CD4-positive, alpha-beta T cell (primary cell): ENCODE data around the gene GRIN1. TPM values are rescaled to one million over a fixed set of nuclear protein-coding genes. Genes with fewer than 3 reads are reported as not detected.
A peak's percentile ranks its signal among the peaks of the same experiment; 100 is the strongest.

Experiments
- ATAC-seq: fragments of 200-7000 bp; cut with Tn5 transposase; one replicate; pipeline ENCODE4 v1.10.0; 2022; ENCODE audit warnings: mild to moderate bottlenecking; ENCODE audit not compliant: poor library complexity
- CTCF ChIA-PET: fragments of 350-600 bp; sonication (Branson Sonifier 250); formaldehyde crosslinking; loops from one replicate; lab custom pipeline; 2021; ENCODE audit warnings: antibody characterized with exemption, inconsistent platforms; lab: Charles Lee
- POLR2A ChIA-PET: fragments of 350-600 bp; sonication (Branson Sonifier 250); formaldehyde crosslinking; loops from one replicate; lab custom pipeline; 2021; ENCODE audit warnings: antibody characterized with exemption, inconsistent platforms; lab: Charles Lee
- DNase-seq, 14 experiments: peaks; one replicate each; pipeline ENCODE4 v3.0.0-alpha.2; 2013 to 2020; ENCODE audit warnings: mixed read lengths in 2 of 14
- H3K27ac ChIP-seq, 2 donors: one replicate each; pipeline versions ENCODE4 v1.5.1 to v1.7.0; 2013; ENCODE audit warnings: low read length in 2 of 2, low read depth in 1 of 2, mild to moderate bottlenecking in 1 of 2
- H3K27me3 ChIP-seq, 2 experiments: 1 replicate in 1 of 2; 2 replicates in 1 of 2; pipeline versions ENCODE4 v1.6.1 to v1.7.0; 2013; ENCODE audit warnings: low read length in 2 of 2, control low read depth in 1 of 2, mild to moderate bottlenecking in 1 of 2, moderate library complexity in 1 of 2; ENCODE audit not compliant: insufficient read depth in 2 of 2, control insufficient read depth in 1 of 2
- H3K36me3 ChIP-seq: one replicate; pipeline ENCODE4 v1.6.1; 2013; ENCODE audit warnings: low read length, control low read depth; ENCODE audit not compliant: insufficient read depth
- H3K4me1 ChIP-seq: one replicate; pipeline ENCODE4 v1.6.1; 2013; ENCODE audit warnings: low read length, control low read depth; ENCODE audit not compliant: insufficient read depth
- H3K4me3 ChIP-seq: one replicate; pipeline ENCODE4 v1.5.1; 2013; ENCODE audit warnings: mild to moderate bottlenecking, low read length, moderate library complexity
- H3K9me3 ChIP-seq, 2 experiments: 1 replicate in 1 of 2; 2 replicates in 1 of 2; pipeline versions ENCODE4 v1.6.1 to v1.7.0; 2013; ENCODE audit warnings: low read length in 2 of 2, mild to moderate bottlenecking in 2 of 2, control low read depth in 1 of 2, moderate library complexity in 1 of 2; ENCODE audit not compliant: control insufficient read depth in 1 of 2, insufficient read depth in 1 of 2
- H3K27ac Mint-ChIP-seq: one replicate; pipeline ENCODE4 v1.8.0; 2020; ENCODE audit warnings: mixed read lengths
- H3K27me3 Mint-ChIP-seq: one replicate; pipeline ENCODE4 v1.8.0; 2021; ENCODE audit warnings: mixed read lengths
- H3K36me3 Mint-ChIP-seq: one replicate; pipeline ENCODE4 v1.8.0; 2021; ENCODE audit warnings: low read depth, mixed read lengths
- H3K4me1 Mint-ChIP-seq: one replicate; pipeline ENCODE4 v1.8.0; 2021; ENCODE audit warnings: low read depth, mixed read lengths
- H3K4me3 Mint-ChIP-seq: one replicate; pipeline ENCODE4 v1.8.0; 2020; ENCODE audit warnings: mild to moderate bottlenecking, mixed read lengths
- H3K9me3 Mint-ChIP-seq: one replicate; pipeline ENCODE4 v1.8.0; 2020; ENCODE audit warnings: mixed read lengths
- CTCF ChIP-seq: fragments of 200-600 bp; IDR thresholded peaks from one replicate; pipeline ENCODE4 v1.8.0; 2022; ENCODE audit warnings: antibody characterized with exemption, mild to moderate bottlenecking
- intact Hi-C, 2 experiments: fragments of 100-400 bp; cut with DNase I in 1 of 2; cut with micrococcal nuclease in 1 of 2; formaldehyde crosslinking; loops; one replicate each; pipeline versions ENCODE4 v1.15.1 to v1.9.0; 2023 to 2025; cut with DNase I, micrococcal nuclease
- total RNA-seq, 174 experiments: library from RNA in 2 of 174; stranded (reverse) in 2 of 174; gene quantifications; one replicate each; pipeline ENCODE4 v1.2.3 and lab custom pipeline; 2021 to 2026

GRIN1 gene
- total RNA-seq, 2 experiments from 2014 or later = not detected

- peak; percentile 58 to 92 (median 76) for DNase-seq
- intact Hi-C loops = loop anchor here (1.0 to 5.0 kb wide), 4 partner anchors 14 to 122 kb away; no protein-coding TSS in a partner anchor
- ATAC-seq = peak; percentile 94
- Mint-ChIP-seq H3K4me1 (no peaks in the 10 kb centered on the region), H3K9me3 (no peaks in the 10 kb centered on the region), H3K4me3 (peak within 1 kb of the TSS; percentile 79), H3K27me3 (no peaks in the 10 kb centered on the region), H3K36me3 (peaks cover 18% of the 10 kb centered on the region), H3K27ac (peak within 1 kb of the TSS; percentile 44)
- Histone ChIP-seq H3K27me3 (no peaks in the 10 kb centered on the region), H3K27ac (peak within 1 kb of the TSS in 1 of 2 donors; percentile 46), H3K9me3 (no peaks in the 10 kb centered on the region), H3K4me1 (peaks cover 28% of the 10 kb centered on the region), H3K4me3 (peak within 1 kb of the TSS; percentile 54), H3K36me3 (peaks cover 30% of the 10 kb centered on the region)
- TF ChIP-seq CTCF = no peak
- ChIA-PET CTCF (interaction anchor here (0.9 to 1.7 kb wide), 3 partner anchors 19 to 122 kb away, joined by 3 to 7 read pairs (median 4); no protein-coding TSS in a partner anchor), POLR2A (interaction anchor here (0.6 to 2.9 kb wide), 9 partner anchors 12 to 128 kb away, joined by 3 to 11 read pairs (median 6); partner anchors contain the start of genes MAN1B1 and TUBB4B)
These were observed 24.2 kb upstream of the GRIN1 start, which contains the start of gene DPP7 for GRCh38 chr9:137114613-137115393. TSS of gene DPP7 (minus strand) at chr9:137114733. CDS start at chr9:137114713, 20 bp downstream.

GRCh38 chr9:137115394-137116026 lies 23.4 kb upstream of the GRIN1 start:
- no peak for TF ChIP-seq CTCF
- H3K36me3 ChIP-seq = peaks cover 23% of the 10 kb centered on the region
- H3K9me3 Mint-ChIP-seq = no peaks in the 10 kb centered on the region
- H3K4me1 Mint-ChIP-seq = no peaks in the 10 kb centered on the region
- no peaks in the 10 kb centered on the region for H3K9me3 ChIP-seq
- intact Hi-C loops = loop anchor here (2.0 to 5.0 kb wide), 2 partner anchors 19 to 122 kb away; no protein-coding TSS in a partner anchor
- H3K27ac Mint-ChIP-seq = no peak overlapping the region
- H3K27ac ChIP-seq = no peak overlapping the region
- ATAC-seq (no peak), DNase-seq (peak in 1 of 14 experiments; percentile 40)
- peak overlapping the region; percentile 25 for H3K4me3 Mint-ChIP-seq
- peaks cover 18% of the 10 kb centered on the region for H3K36me3 Mint-ChIP-seq
- CTCF ChIA-PET = interaction anchor here (0.9 to 1.7 kb wide), 2 partner anchors 20 to 121 kb away, joined by 3 to 7 read pairs; no protein-coding TSS in a partner anchor
- no peak overlapping the region for H3K4me3 ChIP-seq
- no peaks in the 10 kb centered on the region for H3K27me3 ChIP-seq
- H3K4me1 ChIP-seq = peaks cover 28% of the 10 kb centered on the region
- H3K27me3 Mint-ChIP-seq = no peaks in the 10 kb centered on the region
- POLR2A ChIA-PET = interaction anchor here (0.7 to 2.9 kb wide), 7 partner anchors 12 to 125 kb away, joined by 3 to 11 read pairs (median 6); partner anchors contain the start of genes MAN1B1 and TUBB4B

GRCh38 chr9:137116027-137116507 lies 22.9 kb upstream of the GRIN1 start:
- Histone ChIP-seq H3K9me3 (no peaks in the 10 kb centered on the region), H3K4me3 (no peak overlapping the region), H3K4me1 (peaks cover 28% of the 10 kb centered on the region), H3K27ac (no peak overlapping the region), H3K36me3 (peaks cover 18% of the 10 kb centered on the region), H3K27me3 (no peaks in the 10 kb centered on the region)
- CTCF ChIA-PET = interaction anchor here (1.7 kb wide), 1 partner anchor 20 kb away, joined by 7 read pairs; no protein-coding TSS in a partner anchor
- no peaks in the 10 kb centered on the region for H3K4me1 Mint-ChIP-seq
- H3K27ac Mint-ChIP-seq = no peak overlapping the region
- no peak for ATAC-seq
- peak overlapping the region; percentile 65 for H3K4me3 Mint-ChIP-seq
- no peaks in the 10 kb centered on the region for H3K27me3 Mint-ChIP-seq
- no peaks in the 10 kb centered on the region for H3K9me3 Mint-ChIP-seq
- DNase-seq = no peak
- TF ChIP-seq CTCF = no peak
- POLR2A ChIA-PET = interaction anchor here (1.2 to 1.9 kb wide), 4 partner anchors 20 to 120 kb away, joined by 6 to 11 read pairs (median 6); partner anchors contain the start of gene MAN1B1
- peaks cover 14% of the 10 kb centered on the region for H3K36me3 Mint-ChIP-seq
- intact Hi-C loops = loop anchor here in 1 of 2 experiments (5.0 kb wide), 1 partner anchor 121 kb away; no protein-coding TSS in a partner anchor
